ENCODE data around the gene CEP250.

The CEP250 gene

GRCh38 chr20:35437599-35437998, 17.8 kb upstream of the CEP250 start:
- Histone ChIP-seq H3K79me2 (ENCODE audit: control insufficient read depth, insufficient read depth, low read length) (no peaks in the 10 kb centered on the region), H3K36me3 (ENCODE audit: control insufficient read depth, insufficient read depth, low read length) (no peaks in the 10 kb centered on the region), H2BK5ac (ENCODE audit: low read length) (no peak overlapping the region), H3K4me3 (ENCODE audit: low read length) (no peak overlapping the region), H4K8ac (ENCODE audit: low read depth, low read length) (no peak overlapping the region), H3K9ac (ENCODE audit: low read length) (no peak overlapping the region), H3K27ac (ENCODE audit: low read depth, low read length) (no peak overlapping the region), H2BK15ac (replicated peaks; ENCODE audit: low read depth) (no peak overlapping the region), H3K4me1 (ENCODE audit: control insufficient read depth, low read depth, low read length) (peaks cover 5% of the 10 kb centered on the region), H3K27me3 (ENCODE audit: insufficient read depth, low read length, poor library complexity) (no peaks in the 10 kb centered on the region), H3K4me2 (ENCODE audit: low read length) (no peak overlapping the region), H3K18ac (ENCODE audit: low read length) (no peak overlapping the region), H3K56ac (ENCODE audit: low read length) (no peak overlapping the region), H2BK120ac (ENCODE audit: low read depth, low read length) (no peak overlapping the region), H3K4ac (ENCODE audit: low read depth, low read length) (no peak overlapping the region), H3K79me1 (ENCODE audit: low read length) (no peaks in the 10 kb centered on the region), H4K5ac (ENCODE audit: low read length) (no peak overlapping the region), H3K23ac (ENCODE audit: low read length) (no peak overlapping the region), H2AK5ac (ENCODE audit: low read length) (no peak overlapping the region)
- WGBS (ENCODE audit: extremely low coverage, insufficient coverage, low lambda C conversion rate) = no CpG with 5 or more reads among the region's 8 CpGs
- no peak for DNase-seq

DNA sequence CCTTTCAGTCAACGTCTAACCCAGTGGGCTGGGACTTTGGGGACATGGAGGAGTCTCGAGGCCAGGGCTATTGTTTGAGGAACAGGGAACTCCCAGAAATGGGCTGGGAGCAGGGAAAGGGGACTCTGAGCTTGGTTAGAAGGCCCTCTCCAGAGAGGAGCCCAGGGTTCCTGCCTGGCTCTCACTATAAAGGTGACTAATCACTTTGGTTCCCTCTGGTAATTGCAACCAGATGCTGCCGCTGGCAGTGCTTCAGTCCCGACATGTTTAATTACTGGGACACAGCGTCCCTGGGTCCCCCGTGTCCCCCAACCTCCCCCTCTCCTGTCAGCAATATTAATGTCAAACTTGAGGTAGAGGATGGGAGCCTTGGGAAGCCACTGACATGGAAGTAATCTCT, 12.4 kb upstream of the CEP250 start:
- Histone ChIP-seq H4K5ac (ENCODE audit: low read length) (no peak overlapping the region), H3K56ac (ENCODE audit: low read length) (no peak overlapping the region), H3K36me3 (ENCODE audit: control insufficient read depth, insufficient read depth, low read length) (no peaks in the 10 kb centered on the region), H2BK5ac (ENCODE audit: low read length) (no peak overlapping the region), H3K9ac (ENCODE audit: low read length) (no peak overlapping the region), H3K79me1 (ENCODE audit: low read length) (no peaks in the 10 kb centered on the region), H2AK5ac (ENCODE audit: low read length) (no peak overlapping the region), H2BK120ac (ENCODE audit: low read depth, low read length) (no peak overlapping the region), H3K4me1 (ENCODE audit: control insufficient read depth, low read depth, low read length) (no peaks in the 10 kb centered on the region), H3K4ac (ENCODE audit: low read depth, low read length) (no peak overlapping the region), H3K27ac (ENCODE audit: low read depth, low read length) (no peak overlapping the region), H4K8ac (ENCODE audit: low read depth, low read length) (no peak overlapping the region), H3K23ac (ENCODE audit: low read length) (no peak overlapping the region), H3K4me2 (ENCODE audit: low read length) (no peak overlapping the region), H3K79me2 (ENCODE audit: control insufficient read depth, insufficient read depth, low read length) (no peaks in the 10 kb centered on the region), H3K27me3 (ENCODE audit: insufficient read depth, low read length, poor library complexity) (no peaks in the 10 kb centered on the region), H2BK15ac (replicated peaks; ENCODE audit: low read depth) (no peak overlapping the region), H3K18ac (ENCODE audit: low read length) (no peak overlapping the region), H3K4me3 (ENCODE audit: low read length) (no peak overlapping the region)
- DNase-seq = no peak
- no CpG with 5 or more reads among the region's 6 CpGs for WGBS (ENCODE audit: extremely low coverage, insufficient coverage, low lambda C conversion rate)

- Histone ChIP-seq H2AK5ac (ENCODE audit: low read length) (no peak overlapping the region), H2BK5ac (ENCODE audit: low read length) (no peak overlapping the region), H4K8ac (ENCODE audit: low read depth, low read length) (no peak overlapping the region), H3K56ac (ENCODE audit: low read length) (no peak overlapping the region), H3K27ac (ENCODE audit: low read depth, low read length) (no peak overlapping the region), H3K4me3 (ENCODE audit: low read length) (no peak overlapping the region), H3K9ac (ENCODE audit: low read length) (no peak overlapping the region), H3K79me1 (ENCODE audit: low read length) (no peaks in the 10 kb centered on the region), H3K4ac (ENCODE audit: low read depth, low read length) (no peak overlapping the region), H2BK120ac (ENCODE audit: low read depth, low read length) (no peak overlapping the region), H3K18ac (ENCODE audit: low read length) (no peak overlapping the region), H4K5ac (ENCODE audit: low read length) (no peak overlapping the region), H3K4me2 (ENCODE audit: low read length) (no peak overlapping the region), H3K27me3 (ENCODE audit: insufficient read depth, low read length, poor library complexity) (no peaks in the 10 kb centered on the region), H3K79me2 (ENCODE audit: control insufficient read depth, insufficient read depth, low read length) (no peaks in the 10 kb centered on the region), H2BK15ac (replicated peaks; ENCODE audit: low read depth) (no peak overlapping the region), H3K23ac (ENCODE audit: low read length) (no peak overlapping the region), H3K36me3 (ENCODE audit: control insufficient read depth, insufficient read depth, low read length) (no peaks in the 10 kb centered on the region), H3K4me1 (ENCODE audit: control insufficient read depth, low read depth, low read length) (no peaks in the 10 kb centered on the region)
- DNase-seq = no peak
- no CpG with 5 or more reads among the region's 2 CpGs for WGBS (ENCODE audit: extremely low coverage, insufficient coverage, low lambda C conversion rate)
Measured at GRCh38 chr20:35444226-35444625, 11.2 kb upstream of the CEP250 start.

DNA sequence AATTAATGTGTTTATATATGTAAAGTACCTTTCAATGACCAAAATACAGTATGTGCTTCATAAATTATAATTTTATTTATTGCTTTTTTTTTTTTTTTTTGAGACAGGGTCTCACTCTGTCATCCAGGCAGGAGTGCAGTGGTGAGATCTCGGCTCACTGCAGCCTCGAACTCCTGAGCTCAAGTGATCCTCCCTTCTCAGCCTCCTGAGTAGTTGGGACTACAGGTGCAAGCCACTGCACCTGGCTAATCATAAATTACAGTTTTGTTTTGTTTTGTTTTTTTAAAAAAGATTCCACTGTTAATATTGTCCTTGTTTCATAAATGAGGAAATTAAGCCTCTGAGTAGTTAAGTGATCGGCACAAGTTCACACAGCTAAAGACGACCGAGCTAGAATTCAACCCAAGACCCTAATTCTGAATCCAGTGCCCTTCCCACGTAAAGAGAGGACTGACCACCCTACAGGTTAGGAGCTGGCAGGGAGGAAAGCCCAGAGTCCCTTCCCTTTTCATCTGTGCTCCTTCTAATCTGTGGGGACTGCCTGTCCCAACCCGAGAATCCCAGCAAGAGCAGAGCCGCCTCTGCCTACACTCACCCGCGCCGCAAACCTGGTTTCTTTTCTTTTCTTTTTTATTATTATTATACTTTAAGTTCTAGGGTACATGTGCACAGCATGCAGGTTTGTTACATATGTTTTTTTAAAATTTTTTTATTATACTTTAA, 8.9 kb upstream of the CEP250 start:
- Histone ChIP-seq H4K5ac (ENCODE audit: low read length) (no peak overlapping the region), H3K9ac (ENCODE audit: low read length) (peak overlapping the region; percentile 1), H3K27me3 (ENCODE audit: insufficient read depth, low read length, poor library complexity) (no peaks in the 10 kb centered on the region), H3K4me1 (ENCODE audit: control insufficient read depth, low read depth, low read length) (no peaks in the 10 kb centered on the region), H3K56ac (ENCODE audit: low read length) (no peak overlapping the region), H2BK15ac (replicated peaks; ENCODE audit: low read depth) (no peak overlapping the region), H3K18ac (ENCODE audit: low read length) (no peak overlapping the region), H4K8ac (ENCODE audit: low read depth, low read length) (no peak overlapping the region), H3K79me2 (ENCODE audit: control insufficient read depth, insufficient read depth, low read length) (no peaks in the 10 kb centered on the region), H2BK5ac (ENCODE audit: low read length) (no peak overlapping the region), H3K79me1 (ENCODE audit: low read length) (no peaks in the 10 kb centered on the region), H3K36me3 (ENCODE audit: control insufficient read depth, insufficient read depth, low read length) (no peaks in the 10 kb centered on the region), H3K23ac (ENCODE audit: low read length) (no peak overlapping the region), H3K27ac (ENCODE audit: low read depth, low read length) (no peak overlapping the region), H3K4ac (ENCODE audit: low read depth, low read length) (no peak overlapping the region), H3K4me3 (ENCODE audit: low read length) (no peak overlapping the region), H3K4me2 (ENCODE audit: low read length) (no peak overlapping the region), H2BK120ac (ENCODE audit: low read depth, low read length) (no peak overlapping the region), H2AK5ac (ENCODE audit: low read length) (no peak overlapping the region)
- DNase-seq = no peak
- no CpG with 5 or more reads among the region's 11 CpGs for WGBS (ENCODE audit: extremely low coverage, insufficient coverage, low lambda C conversion rate)

DNA sequence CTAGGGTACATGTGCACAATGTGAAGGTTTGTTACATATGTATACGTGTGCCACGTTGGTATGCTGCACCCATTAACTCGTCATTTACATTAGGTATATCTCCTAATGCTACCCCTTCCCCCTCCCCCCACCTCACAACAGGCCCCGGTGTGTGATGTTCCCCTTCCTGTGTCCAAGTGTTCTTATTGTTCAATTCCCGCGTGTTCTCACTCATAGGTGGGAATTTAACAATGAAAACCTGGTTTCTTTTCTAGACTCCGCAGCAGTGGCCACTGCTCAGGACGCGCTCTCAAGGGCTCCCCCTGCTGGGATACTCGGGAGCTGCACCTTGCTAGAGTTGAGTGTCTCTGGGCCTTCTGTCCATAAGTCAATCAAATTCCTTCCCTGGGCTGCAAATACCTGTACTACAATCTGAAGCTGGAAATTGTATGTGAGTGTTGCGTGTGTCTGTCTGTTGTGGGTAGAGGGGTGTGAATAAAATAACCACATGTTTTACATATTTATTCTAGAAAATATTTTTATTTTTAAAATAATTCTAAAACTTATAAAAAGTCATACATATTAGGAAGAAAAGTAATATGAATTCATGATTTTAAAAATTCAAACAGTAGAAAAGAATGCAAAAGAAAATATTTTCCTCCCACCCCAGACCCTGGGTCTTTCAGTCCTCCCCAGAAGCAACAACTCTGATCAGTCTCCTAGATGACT, 8.2 kb upstream of the CEP250 start:
- no peaks in the 10 kb centered on the region for H3K27me3 ChIP-seq (ENCODE audit: insufficient read depth, low read length, poor library complexity)
- no peak overlapping the region for H3K27ac ChIP-seq (ENCODE audit: low read depth, low read length)
- no peak overlapping the region for H2BK120ac ChIP-seq (ENCODE audit: low read depth, low read length)
- no peak overlapping the region for H2AK5ac ChIP-seq (ENCODE audit: low read length)
- no CpG with 5 or more reads among the region's 11 CpGs for WGBS (ENCODE audit: extremely low coverage, insufficient coverage, low lambda C conversion rate)
- H3K4me1 ChIP-seq (ENCODE audit: control insufficient read depth, low read depth, low read length) = no peaks in the 10 kb centered on the region
- no peaks in the 10 kb centered on the region for H3K79me2 ChIP-seq (ENCODE audit: control insufficient read depth, insufficient read depth, low read length)
- no peak overlapping the region for H4K8ac ChIP-seq (ENCODE audit: low read depth, low read length)
- H3K56ac ChIP-seq (ENCODE audit: low read length) = peak overlapping the region; percentile 80
- H3K4me3 ChIP-seq (ENCODE audit: low read length) = no peak overlapping the region
- no peaks in the 10 kb centered on the region for H3K79me1 ChIP-seq (ENCODE audit: low read length)
- no peak overlapping the region for H4K5ac ChIP-seq (ENCODE audit: low read length)
- no peak overlapping the region for H2BK5ac ChIP-seq (ENCODE audit: low read length)
- peak; percentile 84 for DNase-seq
- H3K36me3 ChIP-seq (ENCODE audit: control insufficient read depth, insufficient read depth, low read length) = no peaks in the 10 kb centered on the region
- no peak overlapping the region for H3K23ac ChIP-seq (ENCODE audit: low read length)
- H3K4me2 ChIP-seq (ENCODE audit: low read length) = no peak overlapping the region
- peak overlapping the region; percentile 47 for H3K9ac ChIP-seq (ENCODE audit: low read length)
- no peak overlapping the region for H3K4ac ChIP-seq (ENCODE audit: low read depth, low read length)
- no peak overlapping the region for H2BK15ac ChIP-seq (replicated peaks; ENCODE audit: low read depth)
- H3K18ac ChIP-seq (ENCODE audit: low read length) = no peak overlapping the region

Measured in mesendoderm (in vitro differentiated cells).